GM21529 (cell line): ENCODE measurements around the gene KANSL1.
"Not testable (repeated sequence)": the region's sequence is repeated elsewhere in the genome, so short reads cannot be mapped to it uniquely, and the experiment has no call there.

ENCODE experiments used
- ATAC-seq: cut with Tn5 transposase; IDR thresholded peaks from one replicate; pipeline ENCODE4 v1.9.1; 2021; ENCODE audit not compliant: unreplicated experiment

Gene KANSL1

GRCh38 chr17:46120078-46120477 is 73.2 kb downstream of the KANSL1 start:
- ATAC-seq = no peak

- ATAC-seq = no peak
These were observed 74.3 kb downstream of the KANSL1 start for GRCh38 chr17:46118964-46119363.

GRCh38 chr17:46117850-46118696 is 75.2 kb downstream of the KANSL1 start:
- ATAC-seq = no peak

- no peak for ATAC-seq
These were observed 76.1 kb downstream of the KANSL1 start for GRCh38 chr17:46117117-46117516.

GRCh38 chr17:46115699-46116098 is 77.5 kb downstream of the KANSL1 start:
- ATAC-seq = no peak

GRCh38 chr17:46111236-46111635 is 82.0 kb downstream of the KANSL1 start:
- not testable (repeated sequence) for ATAC-seq

GRCh38 chr17:46110219-46110618 is 83.0 kb downstream of the KANSL1 start:
- ATAC-seq = no peak

- no peak for ATAC-seq
These were observed 83.5 kb downstream of the KANSL1 start for GRCh38 chr17:46109603-46110189.

- ATAC-seq = no peak
These were observed 84.6 kb downstream of the KANSL1 start for GRCh38 chr17:46108550-46109110.

- ATAC-seq = no peak
These were observed 85.1 kb downstream of the KANSL1 start for GRCh38 chr17:46108120-46108519.

GRCh38 chr17:46106966-46107644 is 86.1 kb downstream of the KANSL1 start:
- ATAC-seq = no peak

GRCh38 chr17:46102806-46103205 is 90.4 kb downstream of the KANSL1 start:
- not testable (repeated sequence) for ATAC-seq

- ATAC-seq = not testable (repeated sequence)
These were observed 91.2 kb downstream of the KANSL1 start for GRCh38 chr17:46101785-46102617.

- ATAC-seq = no peak
These were observed 92.6 kb downstream of the KANSL1 start for GRCh38 chr17:46100590-46100989.

- no peak for ATAC-seq
These were observed 93.4 kb downstream of the KANSL1 start for GRCh38 chr17:46099865-46100264.

GRCh38 chr17:46097497-46097896 is 95.7 kb downstream of the KANSL1 start:
- ATAC-seq = no peak

- no peak for ATAC-seq
These were observed 100.2 kb downstream of the KANSL1 start for GRCh38 chr17:46092991-46093390.

GRCh38 chr17:46090871-46091270 is 102.4 kb downstream of the KANSL1 start:
- ATAC-seq = no peak

GRCh38 chr17:46089389-46089965 is 103.8 kb downstream of the KANSL1 start:
- ATAC-seq = no peak

- ATAC-seq = no peak
These were observed 104.6 kb downstream of the KANSL1 start for GRCh38 chr17:46088595-46088994.
